GM10847 (cell line): ENCODE measurements around the gene SLC66A1.

Source experiments
- POLR2A ChIP-seq: IDR thresholded peaks from 2 replicates; pipeline ENCODE4 v1.6.1; 2011; ENCODE audit not compliant: insufficient read length; ENCODE audit errors: extremely low read depth

The SLC66A1 gene

GRCh38 chr1:19307794-19308508 is 4.2 kb upstream of the SLC66A1 start:
- TF ChIP-seq POLR2A, result no peak

- no peak for TF ChIP-seq POLR2A
Observed at GRCh38 chr1:19308509-19308907, 3.6 kb upstream of the SLC66A1 start.

GRCh38 chr1:19309123-19309813 is 2.9 kb upstream of the SLC66A1 start:
- TF ChIP-seq POLR2A, result no peak

- no peak for TF ChIP-seq POLR2A
Observed at GRCh38 chr1:19310061-19310460, 2.1 kb upstream of the SLC66A1 start.

- TF ChIP-seq POLR2A, result no peak
Observed at GRCh38 chr1:19310720-19311502, 1.2 kb upstream of the SLC66A1 start.

- no peak for TF ChIP-seq POLR2A
Observed at GRCh38 chr1:19311503-19311930, 609 bp upstream of the SLC66A1 start.

GRCh38 chr1:19312782-19313635 is 883 bp downstream of the SLC66A1 start:
- TF ChIP-seq POLR2A, result no peak

GRCh38 chr1:19313636-19313959 is 1.5 kb downstream of the SLC66A1 start:
- TF ChIP-seq POLR2A, result no peak

- TF ChIP-seq POLR2A, result no peak
Observed at GRCh38 chr1:19313961-19314882, 2.1 kb downstream of the SLC66A1 start.

GRCh38 chr1:19315378-19316198 is 3.5 kb downstream of the SLC66A1 start:
- no peak for TF ChIP-seq POLR2A

- TF ChIP-seq POLR2A, result no peak
Observed at GRCh38 chr1:19317126-19317910, 5.2 kb downstream of the SLC66A1 start.

GRCh38 chr1:19319196-19319595 is 7.1 kb downstream of the SLC66A1 start:
- TF ChIP-seq POLR2A, result no peak

- no peak for TF ChIP-seq POLR2A
Observed at GRCh38 chr1:19321071-19321470, 8.9 kb downstream of the SLC66A1 start.

- no peak for TF ChIP-seq POLR2A
Observed at GRCh38 chr1:19322481-19322880, 10.4 kb downstream of the SLC66A1 start.
